ENCODE results near the gene ZNF300. TPM values are rescaled to one million over a fixed set of nuclear protein-coding genes. Genes with fewer than 3 reads are reported as not detected.
A peak's percentile ranks its signal among the peaks of the same experiment; 100 is the strongest.

ZNF300 gene
- total RNA-seq (2022) (9.1 and 11.3 TPM in 2 replicates), Bru-seq, nascent RNA (percentile 77 among the genes with signal in this experiment), BruChase-seq, experiment 1, labeled RNA remaining after a 6-hour chase (percentile 79 among the genes with signal in this experiment), BruChase-seq, experiment 2, labeled RNA remaining after a 2-hour chase (percentile 85 among the genes with signal in this experiment)
- long read RNA-seq, full-length matches to known transcripts = 4 of 6 reads
- long read RNA-seq, partial matches to known transcripts = 0 of 6 reads
- long read RNA-seq, other reads (novel, unspliced or antisense) = 2 of 6 reads

DNA sequence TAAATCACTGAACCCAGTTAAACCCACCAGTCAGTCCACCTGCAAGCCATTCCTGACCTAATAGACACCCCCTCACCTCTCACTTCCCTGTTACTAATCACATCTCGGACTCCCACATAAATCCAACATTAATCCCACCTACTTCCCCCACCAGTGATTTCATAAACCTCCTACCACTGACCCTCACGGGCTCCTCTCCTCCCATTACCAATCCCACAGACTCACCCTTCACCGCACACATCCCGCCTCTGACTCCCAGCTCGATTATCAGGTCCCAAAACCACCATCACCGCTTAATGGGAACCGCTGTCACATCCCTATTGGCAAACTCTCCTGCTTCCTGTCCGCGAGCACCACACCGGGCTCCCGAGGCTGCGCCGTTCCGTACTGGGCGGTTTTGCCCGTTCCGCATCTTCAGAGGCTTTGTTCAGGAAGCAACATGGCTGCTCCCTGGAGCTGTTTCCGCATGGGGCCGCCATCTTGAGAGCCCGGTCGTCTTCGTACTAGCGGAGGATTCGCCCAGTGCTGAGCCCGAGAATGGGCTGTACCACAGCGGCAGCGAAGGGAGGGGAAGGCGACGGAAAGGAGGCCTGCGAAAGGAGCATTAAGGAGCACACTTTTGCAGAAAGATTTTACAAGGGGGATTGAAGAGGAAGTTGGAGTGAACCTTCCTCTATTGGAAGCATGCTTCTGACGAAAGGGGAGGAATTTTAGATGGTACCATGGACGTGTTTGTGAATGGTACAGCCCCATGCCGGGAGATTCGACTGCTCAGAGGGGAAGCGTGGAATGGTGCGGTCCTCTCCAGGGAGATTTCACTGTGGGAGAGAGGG is at the start of gene ZNF300:
TSS of gene ZNF300 (minus strand) at position 502 of the 833 bp plus-strand sequence. CDS start 1,825 bp downstream, outside the sequence.
- intact Hi-C loops (cut with micrococcal nuclease; ENCODE audit: unreplicated experiment) = no loop called here
- CTCF ChIA-PET = no interaction called here
- no TSS peak for BruUV-seq (replicated peaks)
- Mint-ChIP-seq H3K36me3 (ENCODE audit: insufficient read depth, unreplicated experiment) (peaks cover 14% of the 10 kb centered on the region), H3K4me3 (ENCODE audit: low read depth, unreplicated experiment) (peak within 1 kb of the TSS; percentile 80), H3K4me1 (ENCODE audit: low read depth, unreplicated experiment) (peaks cover 13% of the 10 kb centered on the region), H3K27me3 (ENCODE audit: unreplicated experiment) (no peaks in the 10 kb centered on the region), H3K27ac (ENCODE audit: unreplicated experiment) (peak within 1 kb of the TSS; percentile 91), H3K9me3 (ENCODE audit: low read depth, unreplicated experiment) (peaks cover 21% of the 10 kb centered on the region)
- DNase-seq = peak; percentile 85
- TF ChIP-seq, protein P1, sequence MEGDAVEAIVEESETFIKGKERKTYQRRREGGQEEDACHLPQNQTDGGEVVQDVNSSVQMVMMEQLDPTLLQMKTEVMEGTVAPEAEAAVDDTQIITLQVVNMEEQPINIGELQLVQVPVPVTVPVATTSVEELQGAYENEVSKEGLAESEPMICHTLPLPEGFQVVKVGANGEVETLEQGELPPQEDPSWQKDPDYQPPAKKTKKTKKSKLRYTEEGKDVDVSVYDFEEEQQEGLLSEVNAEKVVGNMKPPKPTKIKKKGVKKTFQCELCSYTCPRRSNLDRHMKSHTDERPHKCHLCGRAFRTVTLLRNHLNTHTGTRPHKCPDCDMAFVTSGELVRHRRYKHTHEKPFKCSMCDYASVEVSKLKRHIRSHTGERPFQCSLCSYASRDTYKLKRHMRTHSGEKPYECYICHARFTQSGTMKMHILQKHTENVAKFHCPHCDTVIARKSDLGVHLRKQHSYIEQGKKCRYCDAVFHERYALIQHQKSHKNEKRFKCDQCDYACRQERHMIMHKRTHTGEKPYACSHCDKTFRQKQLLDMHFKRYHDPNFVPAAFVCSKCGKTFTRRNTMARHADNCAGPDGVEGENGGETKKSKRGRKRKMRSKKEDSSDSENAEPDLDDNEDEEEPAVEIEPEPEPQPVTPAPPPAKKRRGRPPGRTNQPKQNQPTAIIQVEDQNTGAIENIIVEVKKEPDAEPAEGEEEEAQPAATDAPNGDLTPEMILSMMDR (IDR thresholded peaks at IDR 0.05; ENCODE audit: unreplicated experiment) = no peak

DNA sequence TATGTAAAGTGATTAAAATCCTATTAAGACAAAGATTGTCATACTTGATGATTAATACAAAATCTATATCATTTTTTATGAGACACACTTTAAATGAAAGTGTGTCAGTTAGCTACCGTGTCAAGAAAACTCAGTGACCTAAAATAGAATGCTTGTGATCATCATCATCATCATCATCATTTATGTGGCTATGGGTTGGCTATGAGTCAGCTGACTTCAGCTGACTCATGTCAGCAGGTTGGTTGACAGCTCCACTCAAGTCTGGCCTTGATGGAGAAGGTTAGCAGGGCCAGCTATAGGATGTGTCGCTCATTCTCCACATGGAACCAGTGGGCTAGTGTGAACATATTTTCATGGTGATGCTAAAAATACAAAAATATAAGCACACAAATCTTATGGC is 43.8 kb upstream of the ZNF300 start:
- Mint-ChIP-seq H3K27ac (ENCODE audit: unreplicated experiment) (no peak overlapping the region), H3K9me3 (ENCODE audit: low read depth, unreplicated experiment) (peaks cover 21% of the 10 kb centered on the region), H3K27me3 (ENCODE audit: unreplicated experiment) (no peaks in the 10 kb centered on the region), H3K4me3 (ENCODE audit: low read depth, unreplicated experiment) (no peak overlapping the region), H3K36me3 (ENCODE audit: insufficient read depth, unreplicated experiment) (no peaks in the 10 kb centered on the region), H3K4me1 (ENCODE audit: low read depth, unreplicated experiment) (no peaks in the 10 kb centered on the region)
- CTCF ChIA-PET = no interaction called here
- TF ChIP-seq, protein P1 (IDR thresholded peaks at IDR 0.05; ENCODE audit: unreplicated experiment) = no peak
- intact Hi-C loops (cut with micrococcal nuclease; ENCODE audit: unreplicated experiment) = no loop called here
- DNase-seq = no peak
- no TSS peak for BruUV-seq (replicated peaks)

DNA sequence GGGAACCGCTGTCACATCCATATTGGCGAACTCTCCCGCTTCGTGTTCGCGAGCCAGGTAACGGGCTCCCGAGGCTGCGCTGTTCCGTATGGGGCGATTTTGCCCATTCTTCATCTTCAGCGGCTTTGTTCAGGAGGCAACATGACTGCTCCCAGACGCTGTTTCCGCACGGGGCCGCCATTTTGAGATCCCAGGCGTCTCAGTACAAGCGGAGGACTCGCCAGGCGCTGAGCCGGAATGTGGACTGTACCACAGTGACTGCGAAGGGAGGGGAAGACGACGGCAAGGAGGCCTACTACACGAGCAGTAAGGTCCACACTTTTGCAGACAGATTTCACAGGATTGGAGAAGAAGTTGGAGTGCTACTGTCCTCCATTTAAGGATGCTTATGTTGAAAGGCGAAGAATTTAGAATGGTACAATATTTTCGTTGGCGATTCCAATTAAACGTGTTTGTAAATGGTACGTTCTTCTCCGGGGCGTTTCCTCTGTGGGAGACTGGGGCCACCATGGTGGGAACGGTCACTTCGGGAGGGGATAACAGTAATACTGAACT is 41.6 kb upstream of the ZNF300 start:
- Mint-ChIP-seq H3K27ac (ENCODE audit: unreplicated experiment) (no peak overlapping the region), H3K36me3 (ENCODE audit: insufficient read depth, unreplicated experiment) (no peaks in the 10 kb centered on the region), H3K4me1 (ENCODE audit: low read depth, unreplicated experiment) (no peaks in the 10 kb centered on the region), H3K4me3 (ENCODE audit: low read depth, unreplicated experiment) (no peak overlapping the region), H3K27me3 (ENCODE audit: unreplicated experiment) (no peaks in the 10 kb centered on the region), H3K9me3 (ENCODE audit: low read depth, unreplicated experiment) (peaks cover 25% of the 10 kb centered on the region)
- no peak for DNase-seq
- CTCF ChIA-PET = no interaction called here
- TF ChIP-seq, protein P1 (IDR thresholded peaks at IDR 0.05; ENCODE audit: unreplicated experiment) = no peak
- BruUV-seq (replicated peaks) = no TSS peak
- intact Hi-C loops (cut with micrococcal nuclease; ENCODE audit: unreplicated experiment) = no loop called here

DNA sequence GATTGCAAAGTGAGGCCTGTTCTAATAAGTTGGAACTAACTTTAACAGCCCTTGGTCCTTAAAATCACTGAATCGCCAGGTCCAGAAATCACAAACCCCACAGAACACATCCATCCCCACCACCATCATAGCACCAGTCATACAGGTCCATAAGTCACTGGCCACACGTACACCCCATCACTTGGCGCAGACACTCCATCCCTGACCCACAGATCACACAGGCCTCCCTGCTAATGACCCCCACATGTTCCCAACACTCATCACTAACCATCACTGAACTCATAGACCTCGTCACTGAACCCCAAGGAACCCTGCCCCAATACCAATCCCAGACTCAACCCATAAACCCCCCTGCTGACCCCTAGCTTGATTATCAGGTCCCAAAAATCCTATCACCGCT is 41.2 kb upstream of the ZNF300 start:
- H3K27ac Mint-ChIP-seq (ENCODE audit: unreplicated experiment) = no peak overlapping the region
- no peaks in the 10 kb centered on the region for H3K4me1 Mint-ChIP-seq (ENCODE audit: low read depth, unreplicated experiment)
- no peak for DNase-seq
- peaks cover 25% of the 10 kb centered on the region for H3K9me3 Mint-ChIP-seq (ENCODE audit: low read depth, unreplicated experiment)
- intact Hi-C loops (cut with micrococcal nuclease; ENCODE audit: unreplicated experiment) = no loop called here
- no peak overlapping the region for H3K4me3 Mint-ChIP-seq (ENCODE audit: low read depth, unreplicated experiment)
- no TSS peak for BruUV-seq (replicated peaks)
- no peaks in the 10 kb centered on the region for H3K36me3 Mint-ChIP-seq (ENCODE audit: insufficient read depth, unreplicated experiment)
- CTCF ChIA-PET = interaction anchor here (0.6 kb wide), 1 partner anchor 776 kb away, joined by 3 read pairs; no protein-coding TSS in a partner anchor
- H3K27me3 Mint-ChIP-seq (ENCODE audit: unreplicated experiment) = no peaks in the 10 kb centered on the region
- TF ChIP-seq, protein P1 (IDR thresholded peaks at IDR 0.05; ENCODE audit: unreplicated experiment) = no peak

Data from Calu3 (cell line).